GM23338 (cell line): Measurements from ENCODE around the gene EXO1. TPM values are rescaled to one million over a fixed set of nuclear protein-coding genes. Genes with fewer than 3 reads are reported as not detected.

Experiments
- ATAC-seq: fragments of 200-7000 bp; cut with Tn5 transposase; 3 replicates; pipeline ENCODE4 v1.9.1; 2020
- DNase-seq: peaks from one replicate; pipeline ENCODE4 v3.0.0-alpha.2; 2015; ENCODE audit warnings: low spot score
- H2AFZ ChIP-seq: fragments of 200-600 bp; sonication (generic); 2 replicates; pipeline ENCODE4 v1.8.0; 2016; ENCODE audit warnings: antibody characterized with exemption, mild to moderate bottlenecking, moderate library complexity
- H3F3A ChIP-seq: fragments of 200-600 bp; sonication (generic); replicated peaks from 2 replicates; pipeline ENCODE4 v1.8.0; 2017; ENCODE audit warnings: antibody characterized with exemption, mixed run types, low read depth
- H3K27ac ChIP-seq: fragments of 200-600 bp; sonication (generic); 2 replicates; pipeline ENCODE4 v1.6.1; 2016; ENCODE audit warnings: low read depth
- H3K27me3 ChIP-seq: fragments of 200-600 bp; sonication (generic); 2 replicates; pipeline ENCODE4 v1.8.0; 2016; ENCODE audit warnings: mild to moderate bottlenecking, mixed run types, moderate library complexity; ENCODE audit not compliant: insufficient read depth
- H3K36me3 ChIP-seq: fragments of 200-600 bp; sonication (generic); 2 replicates; pipeline ENCODE4 v1.8.0; 2016; ENCODE audit warnings: mild to moderate bottlenecking; ENCODE audit not compliant: insufficient read depth
- H3K4me1 ChIP-seq: fragments of 200-600 bp; sonication (generic); 2 replicates; pipeline ENCODE4 v1.8.0; 2016; ENCODE audit warnings: mild to moderate bottlenecking, moderate library complexity; ENCODE audit not compliant: insufficient read depth
- H3K4me2 ChIP-seq: fragments of 200-600 bp; sonication (generic); 2 replicates; pipeline ENCODE4 v1.7.1; 2017; ENCODE audit warnings: mixed run types
- H3K4me3 ChIP-seq: fragments of 200-600 bp; sonication (generic); 2 replicates; pipeline ENCODE4 v1.6.1; 2016; ENCODE audit warnings: mixed run types
- H3K79me2 ChIP-seq: fragments of 200-600 bp; sonication (generic); replicated peaks from 2 replicates; pipeline ENCODE4 v1.8.0; 2017; ENCODE audit warnings: mild to moderate bottlenecking; ENCODE audit not compliant: insufficient read depth
- H3K9me2 ChIP-seq: fragments of 200-600 bp; sonication (generic); 2 replicates; pipeline ENCODE4 v1.8.0; 2017; ENCODE audit not compliant: insufficient read depth
- H4K20me1 ChIP-seq: fragments of 200-600 bp; sonication (generic); replicated peaks from 2 replicates; pipeline ENCODE4 v1.8.0; 2017; ENCODE audit warnings: mild to moderate bottlenecking; ENCODE audit not compliant: insufficient read depth
- H3K27ac Mint-ChIP-seq: 2 replicates; pipeline ENCODE4 v1.8.0; 2020; ENCODE audit warnings: inconsistent platforms, mild to moderate bottlenecking, moderate library complexity, mixed read lengths
- H3K27me3 Mint-ChIP-seq: 3 replicates; pipeline ENCODE4 v1.8.0; 2022; ENCODE audit warnings: low read depth, mild to moderate bottlenecking, moderate library complexity, mixed read lengths, inconsistent platforms; ENCODE audit not compliant: insufficient read depth, poor library complexity
- H3K36me3 Mint-ChIP-seq: 3 replicates; pipeline ENCODE4 v1.8.0; 2021; ENCODE audit warnings: low read depth, mild to moderate bottlenecking, inconsistent platforms, moderate library complexity, mixed read lengths
- H3K4me1 Mint-ChIP-seq: 3 replicates; pipeline ENCODE4 v1.8.0; 2020; ENCODE audit warnings: mild to moderate bottlenecking, inconsistent platforms, mixed read lengths
- H3K4me3 Mint-ChIP-seq: 3 replicates; pipeline ENCODE4 v1.8.0; 2021; ENCODE audit warnings: moderate library complexity, mild to moderate bottlenecking, inconsistent platforms, mixed read lengths
- H3K9me3 Mint-ChIP-seq: 3 replicates; pipeline ENCODE4 v1.8.0; 2020; ENCODE audit warnings: moderate library complexity, mild to moderate bottlenecking, inconsistent platforms, mixed read lengths
- CREB1 ChIP-seq: fragments of 250-450 bp; sonication (Bioruptor Pico); IDR thresholded peaks from 2 replicates; pipeline ENCODE4 v1.5.0; 2020; ENCODE audit warnings: low read depth, mild to moderate bottlenecking, moderate library complexity
- EZH2phosphoT487 ChIP-seq: fragments of 200-600 bp; sonication (generic); IDR thresholded peaks from one replicate; pipeline ENCODE4 v1.8.1; 2018; ENCODE audit warnings: antibody characterized with exemption; ENCODE audit not compliant: unreplicated experiment
- JUNB ChIP-seq: IDR thresholded peaks from one replicate; pipeline ENCODE4 v1.6.1; 2016; ENCODE audit warnings: antibody characterized with exemption; ENCODE audit not compliant: unreplicated experiment
- ZNF331 ChIP-seq: fragments of 250-450 bp; sonication (Bioruptor Pico); IDR thresholded peaks from 2 replicates; pipeline ENCODE4 v1.5.0; 2020; ENCODE audit warnings: low read depth, mild to moderate bottlenecking, moderate library complexity
- polyA plus RNA-seq: library from polyadenylated mRNA; unstranded; fragments of >200 nt; fragmentation: Nextera tagmentation; extraction: Ambion mirVana; gene quantifications from 2 replicates; pipeline ENCODE4 v1.2.1, GENCODE V29; 2016
- total RNA-seq: library from RNA; depleted of rRNA; stranded (reverse); fragments of >200 nt; shearing (Covaris generic); gene quantifications from 2 replicates; pipeline ENCODE4 v1.2.3, GENCODE V29; 2014
- TF ChIP-seq, protein P1 (sequence below): fragments of 250-450 bp; sonication (Bioruptor Pico); IDR thresholded peaks from 2 replicates; pipeline ENCODE4 v1.5.0; 2020; ENCODE audit warnings: mild to moderate bottlenecking, moderate library complexity
- TF ChIP-seq, protein P2 (sequence below): IDR thresholded peaks from one replicate; pipeline ENCODE4 v1.6.1; 2018; ENCODE audit warnings: antibody characterized with exemption; ENCODE audit not compliant: unreplicated experiment
- TF ChIP-seq, protein P3 (sequence below): IDR thresholded peaks from 2 replicates; pipeline ENCODE4 v1.6.1; 2016; ENCODE audit warnings: antibody characterized with exemption
- TF ChIP-seq, protein P4 (sequence below), 2 experiments: fragments of 200-600 bp in 1 of 2; sonication (generic) in 1 of 2; conservative IDR thresholded peaks; 2 replicates each; pipeline versions ENCODE4 v1.5.1 to v1.6.1; 2016 to 2017; ENCODE audit warnings: antibody characterized with exemption in 2 of 2, low read depth in 2 of 2, mild to moderate bottlenecking in 2 of 2, moderate library complexity in 1 of 2

The EXO1 gene
- total and polyA plus RNA-seq, 2 experiments from 2014 or later: 16.2 to 34.0 TPM

DNA sequence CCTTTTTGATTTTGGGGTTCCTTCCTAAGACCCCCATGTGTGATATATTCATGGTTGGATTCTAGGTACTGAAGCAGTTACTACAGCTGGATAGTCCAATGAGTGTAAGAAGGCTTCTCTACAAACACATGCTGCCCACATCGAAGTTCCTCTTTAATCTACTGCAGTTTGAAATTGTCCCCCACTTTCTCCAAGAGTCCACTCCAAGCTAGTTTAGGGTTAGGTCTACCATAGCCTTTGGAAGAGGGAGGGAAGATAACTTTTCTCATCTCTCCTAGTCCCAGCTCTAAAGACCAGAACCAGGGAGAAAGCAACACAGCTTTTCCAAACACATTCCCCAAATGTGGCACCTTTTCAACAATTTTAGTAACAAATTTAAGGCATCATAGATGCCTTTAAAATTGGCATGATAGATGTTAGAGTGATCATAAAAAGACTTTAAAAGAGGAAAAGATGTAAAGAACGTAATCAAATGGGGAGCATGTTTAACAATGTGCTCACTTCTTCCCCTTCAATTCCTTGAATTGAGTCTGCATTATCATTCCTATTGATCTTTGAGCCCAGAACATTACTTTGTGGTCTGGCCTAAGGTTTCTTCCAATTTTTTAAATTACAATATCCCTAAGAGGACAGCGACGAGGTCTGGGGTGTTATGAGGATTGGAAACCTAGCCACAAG lies 1.0 kb upstream of the EXO1 start (continued):
- TF ChIP-seq, protein P1, sequence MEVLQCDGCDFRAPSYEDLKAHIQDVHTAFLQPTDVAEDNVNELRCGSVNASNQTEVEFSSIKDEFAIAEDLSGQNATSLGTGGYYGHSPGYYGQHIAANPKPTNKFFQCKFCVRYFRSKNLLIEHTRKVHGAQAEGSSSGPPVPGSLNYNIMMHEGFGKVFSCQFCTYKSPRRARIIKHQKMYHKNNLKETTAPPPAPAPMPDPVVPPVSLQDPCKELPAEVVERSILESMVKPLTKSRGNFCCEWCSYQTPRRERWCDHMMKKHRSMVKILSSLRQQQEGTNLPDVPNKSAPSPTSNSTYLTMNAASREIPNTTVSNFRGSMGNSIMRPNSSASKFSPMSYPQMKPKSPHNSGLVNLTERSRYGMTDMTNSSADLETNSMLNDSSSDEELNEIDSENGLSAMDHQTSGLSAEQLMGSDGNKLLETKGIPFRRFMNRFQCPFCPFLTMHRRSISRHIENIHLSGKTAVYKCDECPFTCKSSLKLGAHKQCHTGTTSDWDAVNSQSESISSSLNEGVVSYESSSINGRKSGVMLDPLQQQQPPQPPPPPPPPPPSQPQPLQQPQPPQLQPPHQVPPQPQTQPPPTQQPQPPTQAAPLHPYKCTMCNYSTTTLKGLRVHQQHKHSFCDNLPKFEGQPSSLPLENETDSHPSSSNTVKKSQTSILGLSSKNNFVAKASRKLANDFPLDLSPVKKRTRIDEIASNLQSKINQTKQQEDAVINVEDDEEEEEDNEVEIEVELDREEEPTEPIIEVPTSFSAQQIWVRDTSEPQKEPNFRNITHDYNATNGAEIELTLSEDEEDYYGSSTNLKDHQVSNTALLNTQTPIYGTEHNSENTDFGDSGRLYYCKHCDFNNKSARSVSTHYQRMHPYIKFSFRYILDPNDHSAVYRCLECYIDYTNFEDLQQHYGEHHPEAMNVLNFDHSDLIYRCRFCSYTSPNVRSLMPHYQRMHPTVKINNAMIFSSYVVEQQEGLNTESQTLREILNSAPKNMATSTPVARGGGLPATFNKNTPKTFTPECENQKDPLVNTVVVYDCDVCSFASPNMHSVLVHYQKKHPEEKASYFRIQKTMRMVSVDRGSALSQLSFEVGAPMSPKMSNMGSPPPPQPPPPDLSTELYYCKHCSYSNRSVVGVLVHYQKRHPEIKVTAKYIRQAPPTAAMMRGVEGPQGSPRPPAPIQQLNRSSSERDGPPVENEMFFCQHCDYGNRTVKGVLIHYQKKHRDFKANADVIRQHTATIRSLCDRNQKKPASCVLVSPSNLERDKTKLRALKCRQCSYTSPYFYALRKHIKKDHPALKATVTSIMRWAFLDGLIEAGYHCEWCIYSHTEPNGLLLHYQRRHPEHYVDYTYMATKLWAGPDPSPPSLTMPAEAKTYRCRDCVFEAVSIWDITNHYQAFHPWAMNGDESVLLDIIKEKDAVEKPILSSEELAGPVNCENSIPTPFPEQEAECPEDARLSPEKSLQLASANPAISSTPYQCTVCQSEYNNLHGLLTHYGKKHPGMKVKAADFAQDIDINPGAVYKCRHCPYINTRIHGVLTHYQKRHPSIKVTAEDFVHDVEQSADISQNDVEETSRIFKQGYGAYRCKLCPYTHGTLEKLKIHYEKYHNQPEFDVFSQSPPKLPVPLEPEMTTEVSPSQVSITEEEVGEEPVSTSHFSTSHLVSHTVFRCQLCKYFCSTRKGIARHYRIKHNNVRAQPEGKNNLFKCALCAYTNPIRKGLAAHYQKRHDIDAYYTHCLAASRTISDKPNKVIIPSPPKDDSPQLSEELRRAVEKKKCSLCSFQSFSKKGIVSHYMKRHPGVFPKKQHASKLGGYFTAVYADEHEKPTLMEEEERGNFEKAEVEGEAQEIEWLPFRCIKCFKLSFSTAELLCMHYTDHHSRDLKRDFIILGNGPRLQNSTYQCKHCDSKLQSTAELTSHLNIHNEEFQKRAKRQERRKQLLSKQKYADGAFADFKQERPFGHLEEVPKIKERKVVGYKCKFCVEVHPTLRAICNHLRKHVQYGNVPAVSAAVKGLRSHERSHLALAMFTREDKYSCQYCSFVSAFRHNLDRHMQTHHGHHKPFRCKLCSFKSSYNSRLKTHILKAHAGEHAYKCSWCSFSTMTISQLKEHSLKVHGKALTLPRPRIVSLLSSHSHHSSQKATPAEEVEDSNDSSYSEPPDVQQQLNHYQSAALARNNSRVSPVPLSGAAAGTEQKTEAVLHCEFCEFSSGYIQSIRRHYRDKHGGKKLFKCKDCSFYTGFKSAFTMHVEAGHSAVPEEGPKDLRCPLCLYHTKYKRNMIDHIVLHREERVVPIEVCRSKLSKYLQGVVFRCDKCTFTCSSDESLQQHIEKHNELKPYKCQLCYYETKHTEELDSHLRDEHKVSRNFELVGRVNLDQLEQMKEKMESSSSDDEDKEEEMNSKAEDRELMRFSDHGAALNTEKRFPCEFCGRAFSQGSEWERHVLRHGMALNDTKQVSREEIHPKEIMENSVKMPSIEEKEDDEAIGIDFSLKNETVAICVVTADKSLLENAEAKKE: no peak
- TF ChIP-seq JUNB: no peak
- TF ChIP-seq, protein P2, sequence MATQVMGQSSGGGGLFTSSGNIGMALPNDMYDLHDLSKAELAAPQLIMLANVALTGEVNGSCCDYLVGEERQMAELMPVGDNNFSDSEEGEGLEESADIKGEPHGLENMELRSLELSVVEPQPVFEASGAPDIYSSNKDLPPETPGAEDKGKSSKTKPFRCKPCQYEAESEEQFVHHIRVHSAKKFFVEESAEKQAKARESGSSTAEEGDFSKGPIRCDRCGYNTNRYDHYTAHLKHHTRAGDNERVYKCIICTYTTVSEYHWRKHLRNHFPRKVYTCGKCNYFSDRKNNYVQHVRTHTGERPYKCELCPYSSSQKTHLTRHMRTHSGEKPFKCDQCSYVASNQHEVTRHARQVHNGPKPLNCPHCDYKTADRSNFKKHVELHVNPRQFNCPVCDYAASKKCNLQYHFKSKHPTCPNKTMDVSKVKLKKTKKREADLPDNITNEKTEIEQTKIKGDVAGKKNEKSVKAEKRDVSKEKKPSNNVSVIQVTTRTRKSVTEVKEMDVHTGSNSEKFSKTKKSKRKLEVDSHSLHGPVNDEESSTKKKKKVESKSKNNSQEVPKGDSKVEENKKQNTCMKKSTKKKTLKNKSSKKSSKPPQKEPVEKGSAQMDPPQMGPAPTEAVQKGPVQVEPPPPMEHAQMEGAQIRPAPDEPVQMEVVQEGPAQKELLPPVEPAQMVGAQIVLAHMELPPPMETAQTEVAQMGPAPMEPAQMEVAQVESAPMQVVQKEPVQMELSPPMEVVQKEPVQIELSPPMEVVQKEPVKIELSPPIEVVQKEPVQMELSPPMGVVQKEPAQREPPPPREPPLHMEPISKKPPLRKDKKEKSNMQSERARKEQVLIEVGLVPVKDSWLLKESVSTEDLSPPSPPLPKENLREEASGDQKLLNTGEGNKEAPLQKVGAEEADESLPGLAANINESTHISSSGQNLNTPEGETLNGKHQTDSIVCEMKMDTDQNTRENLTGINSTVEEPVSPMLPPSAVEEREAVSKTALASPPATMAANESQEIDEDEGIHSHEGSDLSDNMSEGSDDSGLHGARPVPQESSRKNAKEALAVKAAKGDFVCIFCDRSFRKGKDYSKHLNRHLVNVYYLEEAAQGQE: no peak

DNA sequence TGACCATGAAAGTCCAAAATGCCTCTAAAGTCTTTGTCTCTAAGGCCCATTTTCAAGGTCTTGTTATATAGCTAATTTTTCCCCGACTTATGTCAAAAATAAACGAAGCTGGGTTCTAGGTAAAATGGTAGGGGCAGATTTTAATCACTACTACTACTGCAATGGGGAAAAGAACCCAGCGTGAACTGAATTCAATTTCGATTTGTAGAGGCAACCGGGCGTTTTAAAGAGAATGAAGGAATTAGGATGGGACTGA lies 536 bp upstream of the EXO1 start:
- Mint-ChIP-seq H3K4me1 (peaks cover 16% of the 10 kb centered on the region), H3K27me3 (peaks cover 6% of the 10 kb centered on the region), H3K9me3 (no peaks in the 10 kb centered on the region), H3K4me3 (peak overlapping the region; percentile 92), H3K27ac (peak overlapping the region; percentile 99), H3K36me3 (peaks cover 32% of the 10 kb centered on the region)
- ATAC-seq (no peak), DNase-seq (no peak)
- H3K4me1 ChIP-seq: peaks cover 16% of the 10 kb centered on the region; the same call in 1 of the 2 replicates
- H3K27me3 ChIP-seq: no peaks in the 10 kb centered on the region
- H3K27ac ChIP-seq: peak overlapping the region; percentile 86
- H2AFZ ChIP-seq: peak overlapping the region; percentile 75
- H3K79me2 ChIP-seq: peaks cover 33% of the 10 kb centered on the region
- H3K4me2 ChIP-seq: peak overlapping the region; percentile 77
- H3F3A ChIP-seq: no peaks in the 10 kb centered on the region
- H4K20me1 ChIP-seq: peaks cover 12% of the 10 kb centered on the region; the same call in 1 of the 2 replicates
- no peaks in the 10 kb centered on the region for H3K9me2 ChIP-seq
- H3K36me3 ChIP-seq: peaks cover 18% of the 10 kb centered on the region; the same call in 1 of the 2 replicates
- peak overlapping the region; percentile 93 for H3K4me3 ChIP-seq
- TF ChIP-seq ZNF331 (no peak), CREB1 (no peak), EZH2phosphoT487 (no peak)
- TF ChIP-seq, protein P3, sequence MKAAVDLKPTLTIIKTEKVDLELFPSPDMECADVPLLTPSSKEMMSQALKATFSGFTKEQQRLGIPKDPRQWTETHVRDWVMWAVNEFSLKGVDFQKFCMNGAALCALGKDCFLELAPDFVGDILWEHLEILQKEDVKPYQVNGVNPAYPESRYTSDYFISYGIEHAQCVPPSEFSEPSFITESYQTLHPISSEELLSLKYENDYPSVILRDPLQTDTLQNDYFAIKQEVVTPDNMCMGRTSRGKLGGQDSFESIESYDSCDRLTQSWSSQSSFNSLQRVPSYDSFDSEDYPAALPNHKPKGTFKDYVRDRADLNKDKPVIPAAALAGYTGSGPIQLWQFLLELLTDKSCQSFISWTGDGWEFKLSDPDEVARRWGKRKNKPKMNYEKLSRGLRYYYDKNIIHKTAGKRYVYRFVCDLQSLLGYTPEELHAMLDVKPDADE: no peak
- TF ChIP-seq, protein P4, sequence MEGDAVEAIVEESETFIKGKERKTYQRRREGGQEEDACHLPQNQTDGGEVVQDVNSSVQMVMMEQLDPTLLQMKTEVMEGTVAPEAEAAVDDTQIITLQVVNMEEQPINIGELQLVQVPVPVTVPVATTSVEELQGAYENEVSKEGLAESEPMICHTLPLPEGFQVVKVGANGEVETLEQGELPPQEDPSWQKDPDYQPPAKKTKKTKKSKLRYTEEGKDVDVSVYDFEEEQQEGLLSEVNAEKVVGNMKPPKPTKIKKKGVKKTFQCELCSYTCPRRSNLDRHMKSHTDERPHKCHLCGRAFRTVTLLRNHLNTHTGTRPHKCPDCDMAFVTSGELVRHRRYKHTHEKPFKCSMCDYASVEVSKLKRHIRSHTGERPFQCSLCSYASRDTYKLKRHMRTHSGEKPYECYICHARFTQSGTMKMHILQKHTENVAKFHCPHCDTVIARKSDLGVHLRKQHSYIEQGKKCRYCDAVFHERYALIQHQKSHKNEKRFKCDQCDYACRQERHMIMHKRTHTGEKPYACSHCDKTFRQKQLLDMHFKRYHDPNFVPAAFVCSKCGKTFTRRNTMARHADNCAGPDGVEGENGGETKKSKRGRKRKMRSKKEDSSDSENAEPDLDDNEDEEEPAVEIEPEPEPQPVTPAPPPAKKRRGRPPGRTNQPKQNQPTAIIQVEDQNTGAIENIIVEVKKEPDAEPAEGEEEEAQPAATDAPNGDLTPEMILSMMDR (conservative IDR thresholded peaks at IDR 0.05; ENCODE audit: low read depth in 2 of 2): no peak
